Fibroblast of mammary gland (primary cell): Measurements from ENCODE around the gene WASF1.

Experiments used
- DNase-seq: peaks from one replicate; pipeline ENCODE4 v3.0.0-alpha.2; 2010; ENCODE audit warnings: low read depth
- H3K4me3 ChIP-seq: 2 replicates; pipeline ENCODE4 v1.5.1; 2011; ENCODE audit warnings: low read depth, mild to moderate bottlenecking, low read length, moderate library complexity; ENCODE audit not compliant: control insufficient read depth
- TF ChIP-seq, protein P1 (sequence below): conservative IDR thresholded peaks from 2 replicates; pipeline ENCODE4 v1.5.1; 2011; ENCODE audit warnings: low read depth, low read length, inconsistent platforms; ENCODE audit not compliant: control insufficient read depth, insufficient read depth

WASF1 gene

DNA sequence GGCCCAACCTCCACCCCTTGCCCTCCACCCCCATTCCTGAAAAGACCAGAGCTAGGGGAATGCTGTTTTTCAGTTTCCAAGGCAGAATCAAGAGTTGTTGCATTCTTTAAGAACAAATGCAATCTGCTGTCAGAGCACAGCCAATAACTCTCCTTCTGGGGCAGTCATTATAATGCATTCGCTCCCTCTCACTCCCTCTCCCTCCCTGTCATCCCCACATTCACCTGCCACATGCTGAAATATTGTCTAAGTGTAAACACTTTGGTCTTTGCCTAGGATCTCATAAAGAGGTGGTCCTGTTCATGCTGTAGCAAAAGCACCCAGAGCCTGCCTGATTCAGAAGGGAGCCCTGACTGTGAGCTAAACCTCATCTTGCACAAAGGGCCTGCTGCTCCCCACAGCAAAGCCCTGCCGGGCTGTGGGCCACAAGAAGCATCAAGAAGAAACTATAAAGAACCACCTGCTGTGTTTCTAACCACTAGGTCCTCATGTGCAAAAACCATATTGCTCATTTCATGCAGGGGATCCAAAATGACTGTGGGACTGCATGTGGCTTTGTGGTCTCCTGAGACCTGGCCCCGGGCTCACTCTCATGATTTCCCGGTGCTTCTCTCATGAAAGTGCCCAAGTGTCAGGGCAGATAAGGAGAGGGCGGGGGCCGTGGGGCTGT lies 115.7 kb downstream of the WASF1 start:
- no peak overlapping the region for H3K4me3 ChIP-seq
- DNase-seq: no peak
- TF ChIP-seq, protein P1, sequence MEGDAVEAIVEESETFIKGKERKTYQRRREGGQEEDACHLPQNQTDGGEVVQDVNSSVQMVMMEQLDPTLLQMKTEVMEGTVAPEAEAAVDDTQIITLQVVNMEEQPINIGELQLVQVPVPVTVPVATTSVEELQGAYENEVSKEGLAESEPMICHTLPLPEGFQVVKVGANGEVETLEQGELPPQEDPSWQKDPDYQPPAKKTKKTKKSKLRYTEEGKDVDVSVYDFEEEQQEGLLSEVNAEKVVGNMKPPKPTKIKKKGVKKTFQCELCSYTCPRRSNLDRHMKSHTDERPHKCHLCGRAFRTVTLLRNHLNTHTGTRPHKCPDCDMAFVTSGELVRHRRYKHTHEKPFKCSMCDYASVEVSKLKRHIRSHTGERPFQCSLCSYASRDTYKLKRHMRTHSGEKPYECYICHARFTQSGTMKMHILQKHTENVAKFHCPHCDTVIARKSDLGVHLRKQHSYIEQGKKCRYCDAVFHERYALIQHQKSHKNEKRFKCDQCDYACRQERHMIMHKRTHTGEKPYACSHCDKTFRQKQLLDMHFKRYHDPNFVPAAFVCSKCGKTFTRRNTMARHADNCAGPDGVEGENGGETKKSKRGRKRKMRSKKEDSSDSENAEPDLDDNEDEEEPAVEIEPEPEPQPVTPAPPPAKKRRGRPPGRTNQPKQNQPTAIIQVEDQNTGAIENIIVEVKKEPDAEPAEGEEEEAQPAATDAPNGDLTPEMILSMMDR: no peak

DNA sequence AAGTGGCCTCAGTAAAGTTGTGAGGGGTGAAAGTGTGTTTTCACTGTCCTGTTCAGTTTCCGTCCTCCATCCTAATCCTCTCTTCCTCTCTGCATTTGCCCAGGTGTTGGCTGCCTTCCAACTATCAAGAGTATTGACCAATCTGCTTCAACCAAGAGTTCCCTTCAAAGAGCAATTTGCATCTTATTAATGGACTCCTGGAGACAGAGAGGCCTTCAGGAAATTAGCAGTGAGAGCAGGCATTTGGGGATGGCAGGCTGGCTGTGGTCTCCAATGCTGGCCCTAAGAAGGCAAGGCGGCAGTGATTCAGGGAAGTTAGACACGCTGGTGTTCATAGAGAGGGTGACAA lies 124.1 kb downstream of the WASF1 start:
- no peak for DNase-seq
- H3K4me3 ChIP-seq: no peak overlapping the region
- TF ChIP-seq, protein P1: no peak

DNA sequence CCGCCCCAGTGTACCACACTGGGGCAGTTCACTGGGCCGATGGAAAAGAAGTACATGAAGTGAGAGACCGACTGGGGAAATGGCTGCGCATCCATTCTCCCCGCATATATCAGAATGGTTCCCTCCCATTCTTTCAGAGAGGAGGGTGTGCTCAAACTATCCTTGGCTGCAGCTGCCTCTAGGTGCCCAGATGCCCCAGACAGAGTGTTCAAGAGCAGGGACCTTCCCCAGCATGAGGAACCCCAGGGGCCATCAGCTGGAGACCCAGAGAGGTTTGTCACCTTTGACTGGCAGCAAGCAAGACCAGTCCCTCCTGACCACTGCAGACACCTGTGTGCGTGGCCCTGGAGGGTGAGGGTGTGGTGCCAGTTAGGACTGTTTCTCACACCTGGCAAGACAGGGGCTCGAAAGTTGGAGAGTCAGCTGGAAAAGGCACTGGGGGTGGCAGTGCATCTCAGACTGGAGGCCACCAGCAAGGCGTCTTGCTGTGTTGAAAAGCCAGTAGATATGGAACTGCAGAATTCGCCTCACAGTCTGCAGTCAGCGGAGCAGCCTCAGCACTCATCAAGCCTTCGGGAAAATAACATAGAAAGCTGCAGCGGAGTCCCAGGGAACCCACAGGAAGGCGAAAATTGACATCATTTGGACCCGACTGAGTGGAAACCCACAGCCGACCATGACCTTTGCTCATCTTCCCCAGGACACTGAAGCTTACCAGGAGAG lies 124.6 kb downstream of the WASF1 start:
- H3K4me3 ChIP-seq: no peak overlapping the region
- TF ChIP-seq, protein P1: no peak
- no peak for DNase-seq

DNA sequence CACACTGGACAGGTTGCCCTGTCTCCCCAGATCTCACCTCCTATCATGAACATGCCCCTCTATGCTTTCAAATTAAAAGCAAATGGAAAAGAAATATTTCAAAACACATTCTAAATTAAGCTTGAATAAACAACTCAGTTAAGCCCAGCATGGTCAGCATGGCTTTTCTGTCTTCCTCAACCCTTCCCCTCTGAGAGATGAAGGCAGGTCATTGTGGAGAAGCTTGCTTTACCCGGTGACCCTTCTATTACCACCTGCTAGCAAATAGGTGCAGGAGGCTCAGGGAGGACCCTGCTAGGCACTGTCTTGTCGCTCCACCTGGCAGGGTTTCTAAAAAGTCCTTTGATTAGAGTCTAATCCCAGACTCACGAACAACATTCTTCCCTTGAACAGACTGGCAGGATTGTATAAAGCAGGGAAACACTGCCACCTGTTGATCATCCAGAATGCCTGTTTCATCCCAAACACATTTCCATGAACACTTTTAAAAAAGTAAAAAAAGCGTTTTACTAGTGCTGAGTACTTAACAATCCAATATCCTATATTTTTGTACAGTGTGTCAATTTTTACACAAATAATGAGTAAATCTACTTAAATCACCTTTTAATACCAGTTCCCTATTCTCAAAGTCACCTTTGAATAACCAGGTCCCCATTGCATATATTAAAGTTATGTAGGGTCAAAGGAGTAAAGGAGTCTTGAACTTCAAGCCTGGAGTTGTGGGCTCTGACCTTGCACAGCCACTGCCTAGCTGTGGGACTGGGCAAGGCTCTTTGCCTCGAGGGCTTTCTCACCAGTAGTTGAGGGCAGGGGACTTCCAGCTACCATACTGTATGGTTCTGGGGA lies 125.9 kb downstream of the WASF1 start:
- DNase-seq: peak; percentile 72
- no peak overlapping the region for H3K4me3 ChIP-seq
- TF ChIP-seq, protein P1: peak; percentile 88

DNA sequence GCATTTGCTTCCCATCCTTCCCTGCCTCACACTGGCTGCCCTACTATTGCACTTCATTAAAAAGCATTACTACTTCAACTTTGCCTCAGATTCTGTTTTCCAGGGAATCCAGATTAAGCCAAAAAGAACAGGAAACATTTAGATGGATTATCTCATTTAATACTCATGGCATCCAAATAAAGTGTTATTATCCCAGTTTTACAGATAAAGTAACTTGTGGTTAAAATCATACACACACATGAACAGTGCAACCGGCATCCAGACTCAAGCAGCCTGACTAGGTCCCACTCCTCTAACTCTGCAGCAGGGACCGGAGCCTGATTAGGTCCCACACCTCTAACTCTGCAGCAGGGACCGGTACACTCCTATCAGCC lies 129.0 kb downstream of the WASF1 start:
- H3K4me3 ChIP-seq: no peak overlapping the region
- DNase-seq: no peak
- TF ChIP-seq, protein P1: no peak
